Measurements from ENCODE around the gene SRCIN1.

- no peak for TF ChIP-seq CTCF (conservative IDR thresholded peaks at IDR 0.05 in 1 of 2, IDR thresholded peaks at IDR 0.05 in 1 of 2; ENCODE audit: extremely low read depth in 1 of 2, insufficient read depth in 1 of 2, low read depth in 1 of 2, low read length in 2 of 2)
- TF ChIP-seq EZH2 (IDR thresholded peaks at IDR 0.05; ENCODE audit: borderline replicate concordance, low read length) = no peak
Observed at GRCh38 chr17:38585918-38586529, 19.7 kb downstream of the SRCIN1 start.

Data from mammary epithelial cell (primary cell).